HG03196 (cell line): ENCODE measurements around the gene KDM7A.
"Not testable (repeated sequence)": the region's sequence is repeated elsewhere in the genome, so short reads cannot be mapped to it uniquely, and the experiment has no call there.

ENCODE experiments used
- ATAC-seq: cut with Tn5 transposase; IDR thresholded peaks from one replicate; pipeline ENCODE4 v1.9.1; 2021; ENCODE audit not compliant: unreplicated experiment

Gene KDM7A

GRCh38 chr7:140202942-140203341 lies 26.2 kb upstream of the KDM7A start:
- not testable (repeated sequence) for ATAC-seq

- no peak for ATAC-seq
These were observed 24.6 kb upstream of the KDM7A start for GRCh38 chr7:140201393-140201792.

GRCh38 chr7:140200061-140200989 lies 23.5 kb upstream of the KDM7A start:
- ATAC-seq = no peak

GRCh38 chr7:140197938-140198337 lies 21.2 kb upstream of the KDM7A start:
- ATAC-seq = no peak

- no peak for ATAC-seq
These were observed 20.6 kb upstream of the KDM7A start for GRCh38 chr7:140197218-140197890.

- ATAC-seq = no peak
These were observed 19.8 kb upstream of the KDM7A start for GRCh38 chr7:140196361-140197217.

GRCh38 chr7:140195859-140196258 lies 19.1 kb upstream of the KDM7A start:
- ATAC-seq = no peak

GRCh38 chr7:140192620-140193019 lies 15.8 kb upstream of the KDM7A start:
- ATAC-seq = no peak

- ATAC-seq = no peak
These were observed 15.4 kb upstream of the KDM7A start for GRCh38 chr7:140192176-140192575.

- ATAC-seq = no peak
These were observed 13.8 kb upstream of the KDM7A start for GRCh38 chr7:140190588-140190987.

- no peak for ATAC-seq
These were observed 13.1 kb upstream of the KDM7A start for GRCh38 chr7:140189917-140190316.

GRCh38 chr7:140182917-140183316 lies 6.1 kb upstream of the KDM7A start:
- no peak for ATAC-seq

- no peak for ATAC-seq
These were observed 2.6 kb upstream of the KDM7A start for GRCh38 chr7:140179339-140179738.

GRCh38 chr7:140176122-140176701 lies 571 bp downstream of the KDM7A start:
- ATAC-seq = peak; percentile 0

- peak; percentile 50 for ATAC-seq
These were observed 1.3 kb downstream of the KDM7A start for GRCh38 chr7:140175221-140176121.

- ATAC-seq = no peak
These were observed 2.6 kb downstream of the KDM7A start for GRCh38 chr7:140174217-140174616.

GRCh38 chr7:140170375-140170774 lies 6.4 kb downstream of the KDM7A start:
- no peak for ATAC-seq

GRCh38 chr7:140168816-140169215 lies 8.0 kb downstream of the KDM7A start:
- no peak for ATAC-seq

- ATAC-seq = no peak
These were observed 11.4 kb downstream of the KDM7A start for GRCh38 chr7:140165422-140165821.

GRCh38 chr7:140162081-140162480 lies 14.7 kb downstream of the KDM7A start:
- not testable (repeated sequence) for ATAC-seq
